Keratinocyte (primary cell): Measurements from ENCODE around the gene SAG. TPM values are rescaled to one million over a fixed set of nuclear protein-coding genes. Genes with fewer than 3 reads are reported as not detected.

ENCODE experiments used
- DNase-seq: peaks from one replicate; pipeline ENCODE4 v3.0.0-alpha.2; 2011; ENCODE audit warnings: low read depth, missing footprints, low spot score
- FAIRE-seq: peaks from 2 replicates; lab custom pipeline; 2011; peaks lifted over from hg19 to GRCh38; lab: Jason Lieb, UNC
- H2AFZ ChIP-seq: 2 replicates; pipeline ENCODE4 v1.6.0; 2012; ENCODE audit warnings: low read length, control low read depth, inconsistent platforms; ENCODE audit not compliant: control insufficient read depth
- H3K27ac ChIP-seq: 2 replicates; pipeline ENCODE4 v1.5.1; 2011; ENCODE audit warnings: low read length; ENCODE audit not compliant: control insufficient read depth, insufficient read depth
- H3K27me3 ChIP-seq: 3 replicates; pipeline ENCODE4 v1.6.0; 2011; ENCODE audit warnings: low read length; ENCODE audit not compliant: control insufficient read depth, insufficient read depth; ENCODE audit errors: extremely low read depth
- H3K36me3 ChIP-seq, 2 experiments: 2 replicates in 1 of 2; 3 replicates in 1 of 2; pipeline ENCODE4 v1.5.1; 2011; ENCODE audit warnings: low read length in 2 of 2, mild to moderate bottlenecking in 1 of 2; ENCODE audit not compliant: control insufficient read depth in 2 of 2, insufficient read depth in 2 of 2; ENCODE audit errors: extremely low read depth in 1 of 2
- H3K4me1 ChIP-seq: 3 replicates; pipeline ENCODE4 v1.5.1; 2011; ENCODE audit warnings: low read length; ENCODE audit not compliant: control insufficient read depth, insufficient read depth; ENCODE audit errors: extremely low read depth
- H3K4me2 ChIP-seq: 3 replicates; pipeline ENCODE4 v1.6.0; 2011; ENCODE audit warnings: low read depth, low read length; ENCODE audit not compliant: control insufficient read depth, insufficient read depth; ENCODE audit errors: extremely low read depth
- H3K4me3 ChIP-seq, 3 experiments: fragments of 200-600 bp in 1 of 3; sonication (generic) in 1 of 3; 2 replicates in 2 of 3; 3 replicates in 1 of 3; pipeline ENCODE4 v1.5.1; 2011 to 2016; ENCODE audit warnings: low read length in 3 of 3, mild to moderate bottlenecking in 3 of 3, control low read depth in 2 of 3, inconsistent platforms in 1 of 3, low read depth in 1 of 3, mixed read lengths in 1 of 3, mixed run types in 1 of 3, moderate library complexity in 1 of 3; ENCODE audit not compliant: control insufficient read depth in 2 of 3, insufficient read depth in 2 of 3; ENCODE audit errors: extremely low read depth in 1 of 3
- H3K79me2 ChIP-seq: 2 replicates; pipeline ENCODE4 v1.6.0; 2012; ENCODE audit warnings: low read length; ENCODE audit not compliant: control insufficient read depth, insufficient read depth
- H3K9ac ChIP-seq: 3 replicates; pipeline ENCODE4 v1.6.0; 2011; ENCODE audit warnings: low read length; ENCODE audit not compliant: control insufficient read depth, insufficient read depth; ENCODE audit errors: extremely low read depth
- H3K9me1 ChIP-seq: 3 replicates; pipeline ENCODE4 v1.6.0; 2011; ENCODE audit warnings: low read length; ENCODE audit not compliant: control insufficient read depth, insufficient read depth; ENCODE audit errors: extremely low read depth
- H3K9me3 ChIP-seq: 2 replicates; pipeline ENCODE4 v1.5.1; 2012; ENCODE audit warnings: low read depth, low read length; ENCODE audit not compliant: control insufficient read depth
- H4K20me1 ChIP-seq: 3 replicates; pipeline ENCODE4 v1.6.0; 2011; ENCODE audit warnings: low read length; ENCODE audit not compliant: control insufficient read depth, insufficient read depth; ENCODE audit errors: extremely low read depth
- EZH2 ChIP-seq: IDR thresholded peaks from one replicate; pipeline ENCODE4 v1.6.1; 2012; ENCODE audit warnings: inconsistent platforms, mild to moderate bottlenecking, low read length, moderate library complexity
- dilution Hi-C: fragments of 300-500 bp; cut with MboI; formaldehyde crosslinking; loops from one replicate; pipeline ENCODE4 v1.7.0; 2020; ENCODE audit warnings: low sequenced_read_pairs; ENCODE audit not compliant: extremely low pct_ligation_motif_present
- polyA plus RNA-seq, 5 experiments: library from polyadenylated mRNA; depleted of rRNA in 3 of 5; stranded (reverse) in 3 of 5; stranded (forward) in 1 of 5; unstranded in 1 of 5; fragments of >200 nt; gene quantifications; 1 replicate in 1 of 5; 2 replicates in 3 of 5; 3 replicates in 1 of 5; pipeline versions ENCODE4 v1.2.1 to v1.2.3, GENCODE V29; 2011 to 2012; ENCODE audit warnings: missing spikeins in 2 of 5, low read depth in 1 of 5, low replicate concordance in 1 of 5
- TF ChIP-seq, protein P1 (sequence below), 3 experiments: IDR thresholded peaks in 1 of 3; conservative IDR thresholded peaks in 1 of 3; optimal IDR thresholded peaks in 1 of 3; 2 replicates in 2 of 3; 3 replicates in 1 of 3; pipeline versions ENCODE3 to v1.5.1; 2011; ENCODE audit warnings: low read length in 3 of 3, mild to moderate bottlenecking in 3 of 3, moderate library complexity in 2 of 3, control low read depth in 1 of 3, inconsistent platforms in 1 of 3; ENCODE audit not compliant: insufficient read depth in 2 of 3; ENCODE audit errors: extremely low read depth in 1 of 3

Gene SAG
- polyA plus RNA-seq, 1 donor (not counting 4 experiments of a cell fraction or from before 2014, with no cell fraction given): not detected

DNA sequence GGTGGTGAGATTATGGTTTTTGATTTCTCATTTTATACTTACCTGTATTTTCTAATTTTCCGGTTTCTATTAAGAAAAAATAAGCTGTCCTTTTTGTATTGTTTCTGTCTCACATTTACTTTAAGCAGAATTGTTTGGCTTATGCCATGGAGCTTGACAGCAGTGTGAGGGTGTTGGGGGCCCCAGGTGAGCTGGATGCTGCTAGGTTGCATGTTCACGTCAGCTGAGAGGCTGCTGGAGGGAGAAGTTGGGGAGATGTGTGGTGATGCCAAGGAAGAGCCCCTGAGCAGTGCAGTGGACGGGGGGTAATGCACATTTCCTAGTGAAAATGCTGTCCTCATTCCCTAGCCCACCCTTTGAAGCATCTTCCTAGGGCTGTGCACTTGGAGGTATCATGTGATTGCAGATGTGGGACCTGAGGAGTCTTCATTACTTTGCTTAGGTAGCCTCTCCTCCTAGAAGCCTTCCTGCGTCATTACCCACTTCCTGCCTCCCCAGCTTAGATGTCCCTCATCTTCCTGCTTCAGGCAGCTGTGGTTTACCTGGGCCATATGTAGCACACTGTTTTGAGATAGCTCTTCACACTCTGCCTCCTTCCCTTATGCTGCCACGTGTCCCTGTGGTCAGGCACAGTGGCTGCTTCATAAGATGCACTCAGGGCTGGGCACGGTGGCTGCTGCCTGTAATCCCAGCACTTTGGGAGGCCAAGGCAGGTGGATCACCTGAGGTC is 39.9 kb upstream of the SAG start:
- no peak for FAIRE-seq
- no peaks in the 10 kb centered on the region for H3K79me2 ChIP-seq
- no peak overlapping the region for H3K9ac ChIP-seq
- peaks cover 31 to 43% of the 10 kb centered on the region in 2 experiments for H3K36me3 ChIP-seq
- H3K4me3 ChIP-seq: no peak overlapping the region
- H3K9me1 ChIP-seq: no peaks in the 10 kb centered on the region
- no peak overlapping the region for H3K27ac ChIP-seq
- no peaks in the 10 kb centered on the region for H3K27me3 ChIP-seq
- H4K20me1 ChIP-seq: peaks cover 2% of the 10 kb centered on the region
- no peak overlapping the region for H3K4me2 ChIP-seq
- H3K9me3 ChIP-seq: no peaks in the 10 kb centered on the region
- no peak overlapping the region for H2AFZ ChIP-seq
- DNase-seq: no peak
- H3K4me1 ChIP-seq: no peaks in the 10 kb centered on the region
- dilution Hi-C loops: no loop called here
- TF ChIP-seq, protein P1, sequence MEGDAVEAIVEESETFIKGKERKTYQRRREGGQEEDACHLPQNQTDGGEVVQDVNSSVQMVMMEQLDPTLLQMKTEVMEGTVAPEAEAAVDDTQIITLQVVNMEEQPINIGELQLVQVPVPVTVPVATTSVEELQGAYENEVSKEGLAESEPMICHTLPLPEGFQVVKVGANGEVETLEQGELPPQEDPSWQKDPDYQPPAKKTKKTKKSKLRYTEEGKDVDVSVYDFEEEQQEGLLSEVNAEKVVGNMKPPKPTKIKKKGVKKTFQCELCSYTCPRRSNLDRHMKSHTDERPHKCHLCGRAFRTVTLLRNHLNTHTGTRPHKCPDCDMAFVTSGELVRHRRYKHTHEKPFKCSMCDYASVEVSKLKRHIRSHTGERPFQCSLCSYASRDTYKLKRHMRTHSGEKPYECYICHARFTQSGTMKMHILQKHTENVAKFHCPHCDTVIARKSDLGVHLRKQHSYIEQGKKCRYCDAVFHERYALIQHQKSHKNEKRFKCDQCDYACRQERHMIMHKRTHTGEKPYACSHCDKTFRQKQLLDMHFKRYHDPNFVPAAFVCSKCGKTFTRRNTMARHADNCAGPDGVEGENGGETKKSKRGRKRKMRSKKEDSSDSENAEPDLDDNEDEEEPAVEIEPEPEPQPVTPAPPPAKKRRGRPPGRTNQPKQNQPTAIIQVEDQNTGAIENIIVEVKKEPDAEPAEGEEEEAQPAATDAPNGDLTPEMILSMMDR (optimal IDR thresholded peaks at IDR 0.05 in 1 of 3, IDR thresholded peaks at IDR 0.05 in 1 of 3, conservative IDR thresholded peaks at IDR 0.05 in 1 of 3; ENCODE audit: extremely low read depth in 1 of 3, insufficient read depth in 2 of 3, low read length in 3 of 3): no peak
- no peak for TF ChIP-seq EZH2

DNA sequence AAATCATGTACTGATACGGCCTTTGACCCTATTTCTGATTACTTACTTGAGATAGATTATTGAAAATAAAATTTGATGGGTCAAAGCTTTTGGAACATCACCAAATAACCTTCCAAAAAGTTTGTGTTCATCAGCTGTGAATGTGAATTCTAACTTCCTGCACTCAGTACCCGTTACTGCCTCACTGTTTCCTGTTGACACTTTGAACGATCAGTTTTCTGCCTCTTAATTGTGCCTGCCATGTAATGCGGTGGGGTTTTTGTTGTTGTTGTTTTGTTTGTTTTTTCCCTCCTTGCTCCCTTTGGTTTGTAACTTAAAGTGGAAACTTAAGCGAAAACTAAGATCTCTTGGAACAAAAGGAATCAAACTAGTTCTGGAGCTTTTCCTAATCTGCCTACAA is 37.2 kb upstream of the SAG start:
- Histone ChIP-seq H3K36me3 (peaks cover 29 to 46% of the 10 kb centered on the region in 2 experiments), H3K4me3 (no peak overlapping the region), H3K27me3 (no peaks in the 10 kb centered on the region), H3K27ac (no peak overlapping the region), H3K9ac (no peak overlapping the region), H3K79me2 (no peaks in the 10 kb centered on the region), H3K9me3 (no peaks in the 10 kb centered on the region), H4K20me1 (no peaks in the 10 kb centered on the region), H2AFZ (no peak overlapping the region), H3K4me1 (no peaks in the 10 kb centered on the region), H3K9me1 (no peaks in the 10 kb centered on the region), H3K4me2 (no peak overlapping the region)
- dilution Hi-C loops: no loop called here
- DNase-seq: no peak
- FAIRE-seq: no peak
- TF ChIP-seq, protein P1 (optimal IDR thresholded peaks at IDR 0.05 in 1 of 3, IDR thresholded peaks at IDR 0.05 in 1 of 3, conservative IDR thresholded peaks at IDR 0.05 in 1 of 3; ENCODE audit: extremely low read depth in 1 of 3, insufficient read depth in 2 of 3, low read length in 3 of 3): no peak
- TF ChIP-seq EZH2: no peak
